Osteocyte (in vitro differentiated cells): ENCODE measurements around the gene STK33. TPM values are rescaled to one million over a fixed set of nuclear protein-coding genes. Genes with fewer than 3 reads are reported as not detected.

Experiments used
- DNase-seq: peaks from one replicate; pipeline ENCODE4 v3.0.0; 2021; ENCODE audit warnings: mixed read lengths; ENCODE audit not compliant: unreplicated experiment; ENCODE audit errors: extremely low spot score
- H3K27ac Mint-ChIP-seq: one replicate; pipeline ENCODE4 v1.8.0; 2021; ENCODE audit warnings: mild to moderate bottlenecking, mixed read lengths; ENCODE audit not compliant: unreplicated experiment
- H3K27me3 Mint-ChIP-seq: one replicate; pipeline ENCODE4 v1.8.0; 2021; ENCODE audit warnings: mixed read lengths; ENCODE audit not compliant: unreplicated experiment
- H3K36me3 Mint-ChIP-seq: one replicate; pipeline ENCODE4 v1.8.0; 2021; ENCODE audit warnings: mixed read lengths; ENCODE audit not compliant: unreplicated experiment
- H3K4me1 Mint-ChIP-seq: one replicate; pipeline ENCODE4 v1.8.0; 2021; ENCODE audit warnings: mixed read lengths; ENCODE audit not compliant: unreplicated experiment
- H3K4me3 Mint-ChIP-seq: one replicate; pipeline ENCODE4 v1.8.0; 2021; ENCODE audit warnings: mild to moderate bottlenecking, moderate library complexity, mixed read lengths; ENCODE audit not compliant: unreplicated experiment
- H3K9me3 Mint-ChIP-seq: one replicate; pipeline ENCODE4 v1.8.0; 2021; ENCODE audit warnings: mixed read lengths; ENCODE audit not compliant: unreplicated experiment
- CTCF ChIP-seq: fragments of 200-600 bp; sonication (generic); IDR thresholded peaks from 2 replicates; pipeline ENCODE4 v1.5.0; 2021; ENCODE audit warnings: antibody characterized with exemption, mild to moderate bottlenecking, moderate library complexity
- total RNA-seq: library from RNA; stranded (reverse); gene quantifications from 2 replicates; pipeline ENCODE4 v1.2.1, GENCODE V29; 2021

STK33 gene
- total RNA-seq, 1 donor from 2014 or later, result 1.3 TPM

GRCh38 chr11:8356216-8356615, 237.8 kb downstream of the STK33 start:
- Mint-ChIP-seq H3K27ac (no peak overlapping the region), H3K9me3 (no peaks in the 10 kb centered on the region), H3K36me3 (no peaks in the 10 kb centered on the region), H3K27me3 (peaks cover 28% of the 10 kb centered on the region), H3K4me1 (peaks cover 5% of the 10 kb centered on the region), H3K4me3 (no peak overlapping the region)
- DNase-seq, result no peak
- no peak for TF ChIP-seq CTCF

- Mint-ChIP-seq H3K4me3 (no peak overlapping the region), H3K4me1 (peaks cover 5% of the 10 kb centered on the region), H3K27ac (no peak overlapping the region), H3K36me3 (no peaks in the 10 kb centered on the region), H3K9me3 (no peaks in the 10 kb centered on the region), H3K27me3 (peaks cover 30% of the 10 kb centered on the region)
- TF ChIP-seq CTCF, result no peak
- DNase-seq, result no peak
These were observed 238.6 kb downstream of the STK33 start for GRCh38 chr11:8355416-8355742.

GRCh38 chr11:8354622-8355415, 239.2 kb downstream of the STK33 start:
- no peak for DNase-seq
- H3K4me1 Mint-ChIP-seq, result peaks cover 5% of the 10 kb centered on the region
- TF ChIP-seq CTCF, result no peak
- no peak overlapping the region for H3K4me3 Mint-ChIP-seq
- H3K27me3 Mint-ChIP-seq, result peaks cover 30% of the 10 kb centered on the region
- no peak overlapping the region for H3K27ac Mint-ChIP-seq
- H3K36me3 Mint-ChIP-seq, result no peaks in the 10 kb centered on the region
- no peaks in the 10 kb centered on the region for H3K9me3 Mint-ChIP-seq

- no peaks in the 10 kb centered on the region for H3K9me3 Mint-ChIP-seq
- peaks cover 38% of the 10 kb centered on the region for H3K27me3 Mint-ChIP-seq
- H3K36me3 Mint-ChIP-seq, result no peaks in the 10 kb centered on the region
- no peak for DNase-seq
- peaks cover 5% of the 10 kb centered on the region for H3K4me1 Mint-ChIP-seq
- no peak overlapping the region for H3K4me3 Mint-ChIP-seq
- no peak for TF ChIP-seq CTCF
- H3K27ac Mint-ChIP-seq, result no peak overlapping the region
These were observed 241.0 kb downstream of the STK33 start for GRCh38 chr11:8352876-8353505.

GRCh38 chr11:8352103-8352875, 241.7 kb downstream of the STK33 start:
- DNase-seq, result no peak
- H3K27me3 Mint-ChIP-seq, result peaks cover 45% of the 10 kb centered on the region
- TF ChIP-seq CTCF, result no peak
- no peak overlapping the region for H3K27ac Mint-ChIP-seq
- H3K4me1 Mint-ChIP-seq, result peaks cover 5% of the 10 kb centered on the region
- H3K9me3 Mint-ChIP-seq, result no peaks in the 10 kb centered on the region
- H3K36me3 Mint-ChIP-seq, result no peaks in the 10 kb centered on the region
- H3K4me3 Mint-ChIP-seq, result no peak overlapping the region
